GM12878 (cell line): Measurements from ENCODE around the gene SFT2D1. TPM values are rescaled to one million over a fixed set of nuclear protein-coding genes. Genes with fewer than 3 reads are reported as not detected.

Experiments used
- ATAC-seq: fragments of 200-7000 bp; cut with Tn5 transposase; 3 replicates; pipeline ENCODE4 v1.9.1; 2020; ENCODE audit warnings: mild to moderate bottlenecking, moderate library complexity
- BruUV-seq: library from RNA; stranded (reverse); fragments of 400-500 nt; replicated peaks from 2 replicates; lab custom pipeline; 2021; lab: Mats Ljungman, UMichigan
- CTCF ChIA-PET: fragments of 300-600 bp; sonication (Branson Sonifier 250); formaldehyde crosslinking; extraction: SDS; loops from one replicate; lab custom pipeline; 2021; ENCODE audit warnings: inconsistent platforms; lab: Yijun Ruan, JAX
- POLR2A ChIA-PET: fragments of 350-600 bp; formaldehyde crosslinking; extraction: SDS; loops from one replicate; lab custom pipeline; 2021; ENCODE audit warnings: inconsistent platforms; lab: Charles Lee
- RAD21 ChIA-PET: fragments of 300-600 bp; sonication (Branson Sonifier 250); formaldehyde crosslinking; loops from one replicate; lab custom pipeline; 2023; ENCODE audit warnings: antibody characterized with exemption; ENCODE audit not compliant: unreplicated experiment; lab: Charles Lee
- SMC1A ChIA-PET: fragments of 300-600 bp; sonication (Branson Sonifier 250); formaldehyde crosslinking; loops from one replicate; lab custom pipeline; 2023; ENCODE audit not compliant: unreplicated experiment, uncharacterized antibody; lab: Charles Lee
- DNase-seq: peaks from one replicate; pipeline ENCODE4 v3.0.0-alpha.2; 2011; ENCODE audit warnings: low read depth, low spot score
- FAIRE-seq: peaks from 3 replicates; lab custom pipeline; 2011; peaks lifted over from hg19 to GRCh38; lab: Jason Lieb, UNC
- H2AFZ ChIP-seq: 2 replicates; pipeline ENCODE4 v1.6.0; 2011; ENCODE audit warnings: low read depth, low read length, control low read depth; ENCODE audit not compliant: control insufficient read depth
- H3K27ac ChIP-seq: 2 replicates; pipeline ENCODE4 v1.5.1; 2011; ENCODE audit warnings: control low read depth; ENCODE audit not compliant: control insufficient read depth, insufficient read depth
- H3K27me3 ChIP-seq, 2 experiments: replicated peaks in 1 of 2; 2 replicates each; pipeline versions ENCODE4 v1.6.0 to v1.6.1; 2011; ENCODE audit warnings: low read length in 1 of 2; ENCODE audit not compliant: control insufficient read depth in 2 of 2, insufficient read depth in 2 of 2
- H3K36me3 ChIP-seq, 2 experiments: 2 replicates each; pipeline ENCODE4 v1.5.1; 2011; ENCODE audit warnings: low read length in 1 of 2; ENCODE audit not compliant: control insufficient read depth in 2 of 2, insufficient read depth in 2 of 2
- H3K4me1 ChIP-seq: 2 replicates; pipeline ENCODE4 v1.6.1; 2011; ENCODE audit warnings: mild to moderate bottlenecking, low read length, moderate library complexity, mixed read lengths; ENCODE audit not compliant: control insufficient read depth, insufficient read depth
- H3K4me2 ChIP-seq: 2 replicates; pipeline ENCODE4 v1.6.0; 2011; ENCODE audit warnings: control low read depth; ENCODE audit not compliant: control insufficient read depth, insufficient read depth
- H3K4me3 ChIP-seq: fragments of 200-600 bp; sonication (generic); 2 replicates; pipeline ENCODE4 v1.5.1; 2016
- H3K79me2 ChIP-seq: 2 replicates; pipeline ENCODE4 v1.6.0; 2011; ENCODE audit warnings: low read length; ENCODE audit not compliant: control insufficient read depth, insufficient read depth
- H3K9ac ChIP-seq: 2 replicates; pipeline ENCODE4 v1.8.0; 2011; ENCODE audit warnings: low read length, control low read depth, mixed read lengths; ENCODE audit not compliant: control insufficient read depth, insufficient read depth
- H3K9me3 ChIP-seq: replicated peaks from 3 replicates; pipeline ENCODE4 v1.5.1; 2011; ENCODE audit warnings: mild to moderate bottlenecking, low read length; ENCODE audit not compliant: control insufficient read depth, insufficient read depth
- H4K20me1 ChIP-seq: 2 replicates; pipeline ENCODE4 v1.6.0; 2011; ENCODE audit not compliant: control insufficient read depth, insufficient read depth
- ASH2L ChIP-seq: fragments of 300-600, 200-600 bp; sonication (generic); IDR thresholded peaks from 2 replicates; pipeline ENCODE4 v1.6.1; 2017; ENCODE audit warnings: low read depth, mild to moderate bottlenecking, borderline replicate concordance
- ATF7 ChIP-seq: fragments of 450-650 bp; IDR thresholded peaks from 2 replicates; pipeline ENCODE4 v1.6.1; 2016; ENCODE audit warnings: low read depth, mild to moderate bottlenecking
- CBFB ChIP-seq: IDR thresholded peaks from 2 replicates; pipeline ENCODE4 v1.6.1; 2016; ENCODE audit warnings: antibody characterized with exemption, low read depth
- EP300 ChIP-seq, 2 experiments: fragments of 150-350 bp in 1 of 2; IDR thresholded peaks; 2 replicates each; pipeline ENCODE4 v1.6.1; 2011 to 2012; ENCODE audit warnings: low read depth in 2 of 2, low read length in 2 of 2, borderline replicate concordance in 1 of 2, improper control_type of control experiment in 1 of 2, inconsistent platforms in 1 of 2; ENCODE audit not compliant: control insufficient read depth in 1 of 2
- HDAC6 ChIP-seq: fragments of 200-600 bp; sonication (generic); IDR thresholded peaks from one replicate; pipeline ENCODE4 v1.8.0; 2017; ENCODE audit warnings: antibody characterized with exemption; ENCODE audit not compliant: unreplicated experiment
- NFIC ChIP-seq: IDR thresholded peaks from 2 replicates; pipeline ENCODE4 v1.6.1; 2012; ENCODE audit warnings: low read depth, mild to moderate bottlenecking, inconsistent platforms, low read length, moderate library complexity
- RB1 ChIP-seq: fragments of 450-650 bp; formaldehyde crosslinking; IDR thresholded peaks from 2 replicates; pipeline ENCODE4 v1.6.1; 2017; ENCODE audit warnings: mild to moderate bottlenecking, borderline replicate concordance
- RELA ChIP-seq: fragments of 450-650 bp; IDR thresholded peaks from 2 replicates; pipeline ENCODE4 v1.8.0; 2014; ENCODE audit warnings: borderline replicate concordance; ENCODE audit not compliant: partially characterized antibody
- RFX5 ChIP-seq: IDR thresholded peaks from 2 replicates; pipeline ENCODE4 v1.6.1; 2011; ENCODE audit warnings: low read depth, low read length, improper control_type of control experiment
- SMC3 ChIP-seq: IDR thresholded peaks from 2 replicates; pipeline ENCODE4 v1.6.1; 2011; ENCODE audit warnings: low read length, improper control_type of control experiment, borderline replicate concordance
- SREBF1 ChIP-seq: IDR thresholded peaks from 2 replicates; pipeline ENCODE4 v1.6.1; 2012; ENCODE audit warnings: mild to moderate bottlenecking, low read length
- SREBF2 ChIP-seq: IDR thresholded peaks from 2 replicates; pipeline ENCODE4 v1.6.1; 2012; ENCODE audit warnings: mild to moderate bottlenecking, low read length
- ZNF384 ChIP-seq: IDR thresholded peaks from 2 replicates; pipeline ENCODE4 v1.6.1; 2012; ENCODE audit warnings: low read depth, mild to moderate bottlenecking, low read length, improper control_type of control experiment, borderline replicate concordance
- WGBS: methylation state at CpG from one replicate; pipeline ENCODE4 v1.1.6; 2016; ENCODE audit warnings: low lambda C conversion rate; ENCODE audit not compliant: insufficient replicate concordance, insufficient coverage; ENCODE audit errors: missing lambda C conversion rate; 5-methylcytosine and 5-hydroxymethylcytosine counted together
- in situ Hi-C: fragments of 300-500 bp; cut with MboI; formaldehyde crosslinking; loops from 9 replicates; pipeline ENCODE4 v1.14.3; 2018; ENCODE audit warnings: mixed read lengths
- intact Hi-C: fragments of 100-400 bp; cut with micrococcal nuclease; formaldehyde crosslinking; loops from one replicate; pipeline ENCODE4 v1.14.2; 2022; ENCODE audit not compliant: unreplicated experiment
- polyA plus RNA-seq, 11 experiments: library from polyadenylated mRNA; depleted of rRNA in 4 of 11; unstranded in 6 of 11; stranded (reverse) in 5 of 11; fragments of >200 nt; fragmentation: Nextera tagmentation in 4 of 11; fragmentation: Illumina TruSeq in 1 of 11; extraction: Ambion mirVana in 4 of 11; extraction: Trizol in 1 of 11; gene quantifications; 1 replicate in 1 of 11; 2 replicates in 10 of 11; pipeline versions ENCODE4 v1.2.1 to v1.2.3, GENCODE V29; 2011 to 2016; ENCODE audit warnings: inconsistent platforms in 2 of 11, missing spikeins in 2 of 11, low read depth in 1 of 11
- total RNA-seq, 4 experiments: library from RNA; depleted of rRNA in 3 of 4; stranded (reverse); fragments of >200 nt in 3 of 4; fragmentation: Illumina TruSeq in 1 of 4; extraction: Trizol in 1 of 4; gene quantifications; 2 replicates each; pipeline versions ENCODE4 v1.2.1 to v1.2.3, GENCODE V29; 2013 to 2021
- TF ChIP-seq, protein P1 (sequence below): IDR thresholded peaks from 2 replicates; pipeline ENCODE4 v1.6.1; 2012; ENCODE audit warnings: low read length, inconsistent platforms
- TF ChIP-seq, protein P2 (sequence below): IDR thresholded peaks from 2 replicates; pipeline ENCODE4 v1.6.1; 2012; ENCODE audit warnings: low read depth, low read length, improper control_type of control experiment
- TF ChIP-seq, protein P3 (sequence below): fragments of 450-650 bp; IDR thresholded peaks from 2 replicates; pipeline ENCODE4 v1.6.1; 2017; ENCODE audit warnings: low read depth, mild to moderate bottlenecking, moderate library complexity
- TF ChIP-seq, protein P4 (sequence below): fragments of 450-650 bp; conservative IDR thresholded peaks from 2 replicates; pipeline ENCODE4 v1.6.1; 2017; ENCODE audit warnings: mild to moderate bottlenecking, moderate library complexity

The SFT2D1 gene
- total and polyA plus RNA-seq, 10 of the 15 experiments (the other 5 are each of a cell fraction or from before 2014, with no cell fraction given) = 69.5 to 281 (median 124) TPM

DNA sequence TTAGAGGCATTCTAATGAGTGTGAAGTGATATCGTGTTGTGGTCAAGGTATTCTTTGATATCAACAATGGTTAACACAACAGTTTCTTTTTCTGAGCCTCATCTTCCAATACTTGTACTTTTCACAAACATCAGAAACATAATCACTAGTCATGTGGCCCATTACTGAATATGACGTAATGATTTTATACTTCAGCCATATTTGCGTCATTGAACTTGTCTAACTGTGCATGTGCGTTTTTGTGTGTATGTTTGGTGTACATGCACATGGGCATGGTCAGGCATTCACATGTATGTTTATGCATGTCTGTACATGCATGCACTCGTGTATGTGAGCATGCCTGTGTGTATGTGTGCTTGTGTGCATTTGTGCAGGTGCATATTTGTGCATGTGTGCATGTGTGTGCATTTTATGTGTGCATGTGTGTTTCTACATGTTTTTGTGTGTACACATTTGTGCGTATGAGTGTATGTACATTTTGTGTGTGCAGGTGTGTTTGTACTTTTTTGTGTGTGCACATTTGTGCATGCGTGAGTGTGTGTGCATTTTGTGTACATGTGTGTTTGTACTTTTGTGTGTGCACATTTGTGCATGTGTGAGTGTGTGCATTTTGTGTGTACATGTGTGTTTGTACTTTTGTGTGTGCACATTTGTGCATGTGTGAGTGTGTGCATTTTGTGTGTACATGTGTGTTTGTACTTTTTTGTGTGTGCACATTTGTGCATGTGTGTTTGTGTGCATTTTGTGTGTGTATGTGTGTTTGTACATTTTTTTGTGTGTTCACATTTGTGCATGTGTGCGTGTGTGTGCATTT, 63.6 kb downstream of the SFT2D1 start:
- H2AFZ ChIP-seq = no peak overlapping the region
- no peaks in the 10 kb centered on the region for H3K36me3 ChIP-seq
- no peak for DNase-seq
- H3K9ac ChIP-seq = no peak overlapping the region
- ATAC-seq = no peak
- no peak overlapping the region for H3K4me3 ChIP-seq
- H4K20me1 ChIP-seq = no peaks in the 10 kb centered on the region
- H3K27ac ChIP-seq = peak overlapping the region; percentile 62
- ChIA-PET RAD21 (interaction anchor here (1.5 to 4.4 kb wide), 2 partner anchors 32 to 35 kb away, joined by 5 to 60 read pairs; partner anchors contain the start of gene PRR18), SMC1A (interaction anchor here (3.1 to 3.8 kb wide), 4 partner anchors 31 to 121 kb away, joined by 20 to 29 read pairs (median 26); partner anchors contain the start of gene PRR18), POLR2A (no interaction called here), CTCF (interaction anchor here (3.4 to 5.1 kb wide), 5 partner anchors 32 to 121 kb away, joined by 33 to 105 read pairs (median 40); partner anchors contain the start of gene PRR18)
- no peaks in the 10 kb centered on the region for H3K79me2 ChIP-seq
- no TSS peak for BruUV-seq
- H3K4me1 ChIP-seq = peaks cover 38% of the 10 kb centered on the region
- FAIRE-seq = no peak
- in situ Hi-C loops (loop anchor here (5.0 kb wide), 2 partner anchors 34 to 109 kb away; no protein-coding TSS in a partner anchor), intact Hi-C loops (loop anchor here (2.0 to 10.0 kb wide), 3 partner anchors 54 to 394 kb away; partner anchors contain the start of gene SFT2D1)
- H3K27me3 ChIP-seq = no peaks in the 10 kb centered on the region
- WGBS = 77% methylated on average over 8 of the region's 8 CpGs
- no peaks in the 10 kb centered on the region; the same call in 2 of the 3 replicates for H3K9me3 ChIP-seq
- H3K4me2 ChIP-seq = no peak overlapping the region
- no peak for TF ChIP-seq SREBF1
- TF ChIP-seq RELA = no peak
- no peak for TF ChIP-seq CBFB
- TF ChIP-seq HDAC6 = no peak
- TF ChIP-seq, protein P1, sequence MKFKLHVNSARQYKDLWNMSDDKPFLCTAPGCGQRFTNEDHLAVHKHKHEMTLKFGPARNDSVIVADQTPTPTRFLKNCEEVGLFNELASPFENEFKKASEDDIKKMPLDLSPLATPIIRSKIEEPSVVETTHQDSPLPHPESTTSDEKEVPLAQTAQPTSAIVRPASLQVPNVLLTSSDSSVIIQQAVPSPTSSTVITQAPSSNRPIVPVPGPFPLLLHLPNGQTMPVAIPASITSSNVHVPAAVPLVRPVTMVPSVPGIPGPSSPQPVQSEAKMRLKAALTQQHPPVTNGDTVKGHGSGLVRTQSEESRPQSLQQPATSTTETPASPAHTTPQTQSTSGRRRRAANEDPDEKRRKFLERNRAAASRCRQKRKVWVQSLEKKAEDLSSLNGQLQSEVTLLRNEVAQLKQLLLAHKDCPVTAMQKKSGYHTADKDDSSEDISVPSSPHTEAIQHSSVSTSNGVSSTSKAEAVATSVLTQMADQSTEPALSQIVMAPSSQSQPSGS = peak; percentile 16; the same call in 1 of the 2 replicates
- TF ChIP-seq RB1 = no peak
- TF ChIP-seq SREBF2 = no peak
- no peak for TF ChIP-seq ASH2L
- peak; percentile 68 for TF ChIP-seq ATF7
- TF ChIP-seq SMC3 = no peak
- TF ChIP-seq EP300 (IDR thresholded peaks at IDR 0.05; ENCODE audit: borderline replicate concordance in 1 of 2, control insufficient read depth in 1 of 2, low read depth in 2 of 2, low read length in 2 of 2) = no peak
- TF ChIP-seq, protein P2, sequence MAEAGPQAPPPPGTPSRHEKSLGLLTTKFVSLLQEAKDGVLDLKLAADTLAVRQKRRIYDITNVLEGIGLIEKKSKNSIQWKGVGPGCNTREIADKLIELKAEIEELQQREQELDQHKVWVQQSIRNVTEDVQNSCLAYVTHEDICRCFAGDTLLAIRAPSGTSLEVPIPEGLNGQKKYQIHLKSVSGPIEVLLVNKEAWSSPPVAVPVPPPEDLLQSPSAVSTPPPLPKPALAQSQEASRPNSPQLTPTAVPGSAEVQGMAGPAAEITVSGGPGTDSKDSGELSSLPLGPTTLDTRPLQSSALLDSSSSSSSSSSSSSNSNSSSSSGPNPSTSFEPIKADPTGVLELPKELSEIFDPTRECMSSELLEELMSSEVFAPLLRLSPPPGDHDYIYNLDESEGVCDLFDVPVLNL = no peak
- TF ChIP-seq NFIC = peak; percentile 7; the same call in 1 of the 2 replicates
- TF ChIP-seq, protein P3, sequence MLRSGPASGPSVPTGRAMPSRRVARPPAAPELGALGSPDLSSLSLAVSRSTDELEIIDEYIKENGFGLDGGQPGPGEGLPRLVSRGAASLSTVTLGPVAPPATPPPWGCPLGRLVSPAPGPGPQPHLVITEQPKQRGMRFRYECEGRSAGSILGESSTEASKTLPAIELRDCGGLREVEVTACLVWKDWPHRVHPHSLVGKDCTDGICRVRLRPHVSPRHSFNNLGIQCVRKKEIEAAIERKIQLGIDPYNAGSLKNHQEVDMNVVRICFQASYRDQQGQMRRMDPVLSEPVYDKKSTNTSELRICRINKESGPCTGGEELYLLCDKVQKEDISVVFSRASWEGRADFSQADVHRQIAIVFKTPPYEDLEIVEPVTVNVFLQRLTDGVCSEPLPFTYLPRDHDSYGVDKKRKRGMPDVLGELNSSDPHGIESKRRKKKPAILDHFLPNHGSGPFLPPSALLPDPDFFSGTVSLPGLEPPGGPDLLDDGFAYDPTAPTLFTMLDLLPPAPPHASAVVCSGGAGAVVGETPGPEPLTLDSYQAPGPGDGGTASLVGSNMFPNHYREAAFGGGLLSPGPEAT = 0 out of 2 replicates have a peak, but pooled peaks have one; percentile 3
- no peak for TF ChIP-seq ZNF384
- TF ChIP-seq, protein P4, sequence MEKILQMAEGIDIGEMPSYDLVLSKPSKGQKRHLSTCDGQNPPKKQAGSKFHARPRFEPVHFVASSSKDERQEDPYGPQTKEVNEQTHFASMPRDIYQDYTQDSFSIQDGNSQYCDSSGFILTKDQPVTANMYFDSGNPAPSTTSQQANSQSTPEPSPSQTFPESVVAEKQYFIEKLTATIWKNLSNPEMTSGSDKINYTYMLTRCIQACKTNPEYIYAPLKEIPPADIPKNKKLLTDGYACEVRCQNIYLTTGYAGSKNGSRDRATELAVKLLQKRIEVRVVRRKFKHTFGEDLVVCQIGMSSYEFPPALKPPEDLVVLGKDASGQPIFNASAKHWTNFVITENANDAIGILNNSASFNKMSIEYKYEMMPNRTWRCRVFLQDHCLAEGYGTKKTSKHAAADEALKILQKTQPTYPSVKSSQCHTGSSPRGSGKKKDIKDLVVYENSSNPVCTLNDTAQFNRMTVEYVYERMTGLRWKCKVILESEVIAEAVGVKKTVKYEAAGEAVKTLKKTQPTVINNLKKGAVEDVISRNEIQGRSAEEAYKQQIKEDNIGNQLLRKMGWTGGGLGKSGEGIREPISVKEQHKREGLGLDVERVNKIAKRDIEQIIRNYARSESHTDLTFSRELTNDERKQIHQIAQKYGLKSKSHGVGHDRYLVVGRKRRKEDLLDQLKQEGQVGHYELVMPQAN = no peak
- no peak for TF ChIP-seq RFX5
